PC-9 (cell line): ENCODE measurements around the gene BRF1. TPM values are rescaled to one million over a fixed set of nuclear protein-coding genes. Genes with fewer than 3 reads are reported as not detected.

Experiments used
- BruUV-seq: library from RNA; stranded (reverse); fragments of 400-500 nt; replicated peaks from 2 replicates; lab custom pipeline; 2021; lab: Mats Ljungman, UMichigan
- CTCF ChIA-PET: fragments of 300-600 bp; sonication (Branson Sonifier 250); formaldehyde crosslinking; loops from one replicate; lab custom pipeline; 2022; ENCODE audit warnings: antibody characterized with exemption; lab: Charles Lee
- POLR2A ChIA-PET: fragments of 300-600 bp; sonication (Branson Sonifier 250); formaldehyde crosslinking; loops from one replicate; lab custom pipeline; 2022; ENCODE audit warnings: antibody characterized with exemption; ENCODE audit not compliant: unreplicated experiment; lab: Charles Lee
- DNase-seq, 2 experiments: peaks; one replicate each; pipeline versions ENCODE4 v3.0.0 to v3.0.0-alpha.2; 2015 to 2022; ENCODE audit warnings: mixed read lengths in 1 of 2
- H2AFZ ChIP-seq: fragments of 200-600 bp; sonication (generic); 2 replicates; pipeline ENCODE4 v1.8.1; 2017; ENCODE audit warnings: antibody characterized with exemption
- H3F3A ChIP-seq: fragments of 200-600 bp; sonication (generic); 2 replicates; pipeline ENCODE4 v1.8.1; 2017; ENCODE audit warnings: antibody characterized with exemption, mild to moderate bottlenecking, low read depth; ENCODE audit not compliant: insufficient read depth
- H3K27ac ChIP-seq: fragments of 200-600 bp; sonication (generic); 2 replicates; pipeline ENCODE4 v1.6.1; 2016; ENCODE audit warnings: mixed run types
- H3K27me3 ChIP-seq: fragments of 200-600 bp; sonication (generic); 2 replicates; pipeline ENCODE4 v1.6.1; 2016; ENCODE audit warnings: low read depth, mixed run types; ENCODE audit not compliant: insufficient read depth
- H3K36me3 ChIP-seq: fragments of 200-600 bp; sonication (generic); 2 replicates; pipeline ENCODE4 v1.6.1; 2016; ENCODE audit warnings: low read depth, mixed run types
- H3K4me1 ChIP-seq: fragments of 200-600 bp; sonication (generic); replicated peaks from 2 replicates; pipeline ENCODE4 v1.6.1; 2016; ENCODE audit warnings: mixed run types; ENCODE audit not compliant: insufficient read depth
- H3K4me2 ChIP-seq: fragments of 200-600 bp; sonication (generic); 2 replicates; pipeline ENCODE4 v1.6.1; 2017; ENCODE audit warnings: mixed run types
- H3K4me3 ChIP-seq: fragments of 200-600 bp; sonication (generic); 2 replicates; pipeline ENCODE4 v1.6.1; 2016; ENCODE audit warnings: mixed run types
- H3K79me2 ChIP-seq: fragments of 200-600 bp; sonication (generic); 2 replicates; pipeline ENCODE4 v1.6.1; 2017; ENCODE audit warnings: low read depth, mixed run types
- H3K9me2 ChIP-seq: fragments of 200-600 bp; sonication (generic); 2 replicates; pipeline ENCODE4 v1.8.1; 2017; ENCODE audit warnings: mild to moderate bottlenecking; ENCODE audit not compliant: insufficient read depth
- H3K9me3 ChIP-seq: fragments of 200-600 bp; sonication (generic); 2 replicates; pipeline ENCODE4 v1.8.1; 2016; ENCODE audit warnings: low read depth; ENCODE audit not compliant: insufficient read depth
- H4K20me1 ChIP-seq: fragments of 200-600 bp; sonication (generic); 2 replicates; pipeline ENCODE4 v1.8.1; 2017; ENCODE audit not compliant: insufficient read depth
- EZH2 ChIP-seq: fragments of 200-600 bp; sonication (generic); IDR thresholded peaks from 2 replicates; pipeline ENCODE4 v1.8.0; 2017; ENCODE audit warnings: antibody characterized with exemption, low read depth
- intact Hi-C: fragments of 100-400 bp; cut with micrococcal nuclease; formaldehyde crosslinking; loops from one replicate; pipeline ENCODE4 v1.10.0; 2022; ENCODE audit not compliant: unreplicated experiment
- total RNA-seq: library from RNA; stranded (reverse); gene quantifications from 2 replicates; pipeline ENCODE4 v1.2.3, GENCODE V29; 2021
- TF ChIP-seq, protein P1 (sequence below): fragments of 200-600 bp; sonication (generic); conservative IDR thresholded peaks from 2 replicates; pipeline ENCODE4 v1.6.1; 2017; ENCODE audit warnings: mixed run types, antibody characterized with exemption, mild to moderate bottlenecking, moderate library complexity

The BRF1 gene
- total RNA-seq, 1 experiment from 2014 or later, result 24.8 TPM

DNA sequence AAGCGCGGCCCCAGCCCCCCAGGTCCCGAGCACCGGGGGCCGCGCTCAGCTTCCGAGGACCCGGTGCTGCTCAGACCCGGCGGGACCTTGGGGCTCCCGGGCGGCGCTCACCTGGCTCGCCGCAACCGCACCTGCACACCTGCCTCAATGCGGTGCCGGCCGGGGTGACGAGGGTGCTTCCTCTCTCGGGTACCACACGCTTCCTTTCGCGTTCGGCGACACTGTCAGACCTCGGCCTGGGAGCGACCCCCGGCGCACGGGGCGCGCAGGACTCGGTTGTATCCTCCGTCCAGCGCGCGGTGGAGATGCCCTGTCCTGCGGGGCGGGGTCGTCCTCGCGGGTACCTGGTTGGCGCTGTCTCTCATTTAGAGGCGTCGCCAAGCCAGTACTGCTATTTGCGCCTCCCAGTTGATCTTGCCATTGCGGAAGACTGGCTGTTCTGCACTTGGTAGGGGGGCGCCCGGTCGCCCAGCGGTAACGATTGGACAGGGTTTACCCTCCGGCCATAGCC is 14.5 kb upstream of the BRF1 start:
- POLR2A ChIA-PET, result no interaction called here

DNA sequence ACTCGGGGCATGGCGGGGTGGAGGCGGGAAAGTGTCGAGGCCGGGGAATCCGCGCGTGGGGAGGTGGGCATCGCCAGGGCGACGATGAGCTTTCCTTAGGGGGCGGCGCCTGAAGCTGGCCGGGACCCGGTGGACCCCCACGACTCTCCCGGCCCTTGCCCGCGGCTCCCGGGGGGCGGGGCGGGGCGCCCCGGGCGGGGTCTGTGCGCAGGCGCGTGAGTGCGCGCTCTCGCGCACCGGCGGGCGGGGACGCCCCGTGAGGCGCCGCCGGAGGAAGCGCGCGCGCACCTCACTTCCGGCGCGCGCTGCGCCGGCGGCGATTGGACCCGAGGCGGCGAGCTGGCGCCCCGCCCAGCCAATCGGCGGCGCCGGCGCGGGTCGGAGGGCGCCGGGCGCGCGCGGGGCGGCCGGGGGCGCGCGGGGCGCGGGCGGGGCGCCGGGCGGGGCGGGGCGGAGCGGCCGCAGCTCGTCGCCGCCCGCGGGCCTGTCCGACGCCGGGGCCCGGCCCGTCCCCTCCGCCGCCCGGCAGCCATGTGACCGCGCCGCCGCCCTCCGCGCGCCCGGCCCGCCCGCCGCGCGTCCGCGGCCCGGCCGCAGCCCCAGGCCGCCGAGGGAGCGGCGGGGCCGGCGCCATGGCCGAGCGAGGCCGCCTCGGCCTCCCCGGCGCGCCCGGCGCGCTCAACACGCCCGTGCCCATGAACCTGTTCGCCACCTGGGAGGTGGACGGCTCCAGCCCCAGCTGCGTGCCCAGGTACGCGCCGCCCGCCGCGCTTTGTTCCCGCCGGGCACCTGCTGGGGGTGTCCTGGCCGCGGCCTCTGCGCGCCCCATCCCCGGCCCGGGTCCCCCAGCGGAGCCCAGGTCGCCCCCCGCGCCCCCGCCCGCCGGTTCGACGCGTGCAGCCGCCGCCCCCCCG is 13.7 kb upstream of the BRF1 start, which contains the start of gene PACS2:
PACS2 (plus strand) TSS at position 462 of the 914 bp plus-strand sequence; CDS start at position 633, 171 bp downstream.
- peak within 1 kb of the TSS; percentile 91 for H2AFZ ChIP-seq
- no peaks in the 10 kb centered on the region for H3K9me2 ChIP-seq
- no peaks in the 10 kb centered on the region for H3K27me3 ChIP-seq
- no peaks in the 10 kb centered on the region for H3K9me3 ChIP-seq
- TF ChIP-seq EZH2, result no peak
- TF ChIP-seq, protein P1, sequence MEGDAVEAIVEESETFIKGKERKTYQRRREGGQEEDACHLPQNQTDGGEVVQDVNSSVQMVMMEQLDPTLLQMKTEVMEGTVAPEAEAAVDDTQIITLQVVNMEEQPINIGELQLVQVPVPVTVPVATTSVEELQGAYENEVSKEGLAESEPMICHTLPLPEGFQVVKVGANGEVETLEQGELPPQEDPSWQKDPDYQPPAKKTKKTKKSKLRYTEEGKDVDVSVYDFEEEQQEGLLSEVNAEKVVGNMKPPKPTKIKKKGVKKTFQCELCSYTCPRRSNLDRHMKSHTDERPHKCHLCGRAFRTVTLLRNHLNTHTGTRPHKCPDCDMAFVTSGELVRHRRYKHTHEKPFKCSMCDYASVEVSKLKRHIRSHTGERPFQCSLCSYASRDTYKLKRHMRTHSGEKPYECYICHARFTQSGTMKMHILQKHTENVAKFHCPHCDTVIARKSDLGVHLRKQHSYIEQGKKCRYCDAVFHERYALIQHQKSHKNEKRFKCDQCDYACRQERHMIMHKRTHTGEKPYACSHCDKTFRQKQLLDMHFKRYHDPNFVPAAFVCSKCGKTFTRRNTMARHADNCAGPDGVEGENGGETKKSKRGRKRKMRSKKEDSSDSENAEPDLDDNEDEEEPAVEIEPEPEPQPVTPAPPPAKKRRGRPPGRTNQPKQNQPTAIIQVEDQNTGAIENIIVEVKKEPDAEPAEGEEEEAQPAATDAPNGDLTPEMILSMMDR, result no peak
- peaks cover 14% of the 10 kb centered on the region for H3K4me1 ChIP-seq
- H3K79me2 ChIP-seq, result peaks cover 41% of the 10 kb centered on the region
- POLR2A ChIA-PET, result interaction anchor here (0.6 to 0.9 kb wide), 2 partner anchors 13 to 194 kb away, joined by 11 to 16 read pairs; partner anchors contain the start of gene BRF1
- peak within 1 kb of the TSS; percentile 98 for H3K4me3 ChIP-seq
- CTCF ChIA-PET, result no interaction called here
- peaks cover 12% of the 10 kb centered on the region for H3F3A ChIP-seq
- no peaks in the 10 kb centered on the region for H3K36me3 ChIP-seq
- H4K20me1 ChIP-seq, result no peaks in the 10 kb centered on the region; the same call in 1 of the 2 replicates
- peak; percentile 45 to 66 for DNase-seq
- H3K27ac ChIP-seq, result no peak within 1 kb of the TSS
- no TSS peak for BruUV-seq
- intact Hi-C loops, result no loop called here
- H3K4me2 ChIP-seq, result peak within 1 kb of the TSS; percentile 99

More for the DNA sequence above, 14.5 kb upstream of the BRF1 start:
- peak overlapping the region; percentile 98 for H3K4me3 ChIP-seq
- peak overlapping the region; percentile 99 for H3K4me2 ChIP-seq
- H3K27ac ChIP-seq, result no peak overlapping the region
- no peaks in the 10 kb centered on the region for H3K27me3 ChIP-seq
- peaks cover 48% of the 10 kb centered on the region for H3K79me2 ChIP-seq
- BruUV-seq, result TSS peak; percentile 35
- CTCF ChIA-PET, result no interaction called here
- H3F3A ChIP-seq, result peaks cover 12% of the 10 kb centered on the region
- peak overlapping the region; percentile 91 for H2AFZ ChIP-seq
- TF ChIP-seq, protein P1, result no peak
- TF ChIP-seq EZH2, result no peak
- no peaks in the 10 kb centered on the region for H3K36me3 ChIP-seq
- no peaks in the 10 kb centered on the region; the same call in 1 of the 2 replicates for H4K20me1 ChIP-seq
- H3K9me2 ChIP-seq, result no peaks in the 10 kb centered on the region
- intact Hi-C loops, result no loop called here
- DNase-seq, result peak; percentile 54 to 58
- no peaks in the 10 kb centered on the region for H3K9me3 ChIP-seq
- peaks cover 14% of the 10 kb centered on the region for H3K4me1 ChIP-seq
